GM06990 (cell line): ENCODE results near the gene NSG1.

Experiments
- DNase-seq: peaks from one replicate; pipeline ENCODE4 v3.0.0-alpha.2; 2011; ENCODE audit not compliant: insufficient read length; ENCODE audit errors: extremely low read depth
- H3K27me3 ChIP-seq: replicated peaks from 2 replicates; pipeline ENCODE4 v1.6.0; 2011; ENCODE audit warnings: low read length; ENCODE audit not compliant: control insufficient read depth, insufficient read depth
- H3K36me3 ChIP-seq: 2 replicates; pipeline ENCODE4 v1.5.1; 2011; ENCODE audit warnings: low read length; ENCODE audit not compliant: control insufficient read depth, insufficient read depth
- H3K4me3 ChIP-seq: replicated peaks from 2 replicates; pipeline ENCODE4 v1.5.1; 2011; ENCODE audit warnings: low read depth, mild to moderate bottlenecking, control low read depth, low read length
- TF ChIP-seq, protein P1 (sequence below): IDR thresholded peaks from 2 replicates; pipeline ENCODE4 v1.5.1; 2011; ENCODE audit warnings: low read length, control low read depth, mild to moderate bottlenecking, inconsistent platforms; ENCODE audit not compliant: insufficient read depth, poor library complexity, severe bottlenecking

NSG1 gene

DNA sequence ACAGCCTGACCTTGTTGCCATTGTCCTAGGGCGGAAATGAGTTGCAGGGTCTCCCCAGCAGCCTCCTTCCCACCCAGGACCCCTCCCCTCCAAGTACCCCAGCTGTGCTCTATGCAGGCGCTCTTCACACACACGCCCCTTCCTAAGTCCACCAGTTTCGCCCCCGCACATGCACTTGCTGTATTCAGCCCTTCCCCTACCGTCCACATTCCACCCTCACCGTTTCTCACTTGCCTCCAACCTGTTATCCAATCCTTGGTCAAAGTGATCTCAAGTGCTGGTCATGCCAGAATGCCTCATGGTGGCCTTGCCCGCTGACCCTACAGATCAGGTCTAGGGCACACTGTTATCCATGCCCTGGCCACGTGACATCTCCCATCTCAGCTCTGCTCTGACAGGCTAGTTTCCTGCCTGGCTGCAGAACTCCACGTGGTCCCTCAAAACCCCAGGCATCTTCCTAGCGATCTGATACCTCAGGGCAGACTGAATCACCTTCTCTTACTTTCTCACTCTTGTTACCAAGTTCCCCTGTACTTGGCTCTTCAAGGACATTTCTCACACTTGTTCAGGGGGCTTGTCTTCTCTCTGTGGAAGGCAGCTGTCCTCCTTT, 39.7 kb downstream of the NSG1 start:
- TF ChIP-seq, protein P1, sequence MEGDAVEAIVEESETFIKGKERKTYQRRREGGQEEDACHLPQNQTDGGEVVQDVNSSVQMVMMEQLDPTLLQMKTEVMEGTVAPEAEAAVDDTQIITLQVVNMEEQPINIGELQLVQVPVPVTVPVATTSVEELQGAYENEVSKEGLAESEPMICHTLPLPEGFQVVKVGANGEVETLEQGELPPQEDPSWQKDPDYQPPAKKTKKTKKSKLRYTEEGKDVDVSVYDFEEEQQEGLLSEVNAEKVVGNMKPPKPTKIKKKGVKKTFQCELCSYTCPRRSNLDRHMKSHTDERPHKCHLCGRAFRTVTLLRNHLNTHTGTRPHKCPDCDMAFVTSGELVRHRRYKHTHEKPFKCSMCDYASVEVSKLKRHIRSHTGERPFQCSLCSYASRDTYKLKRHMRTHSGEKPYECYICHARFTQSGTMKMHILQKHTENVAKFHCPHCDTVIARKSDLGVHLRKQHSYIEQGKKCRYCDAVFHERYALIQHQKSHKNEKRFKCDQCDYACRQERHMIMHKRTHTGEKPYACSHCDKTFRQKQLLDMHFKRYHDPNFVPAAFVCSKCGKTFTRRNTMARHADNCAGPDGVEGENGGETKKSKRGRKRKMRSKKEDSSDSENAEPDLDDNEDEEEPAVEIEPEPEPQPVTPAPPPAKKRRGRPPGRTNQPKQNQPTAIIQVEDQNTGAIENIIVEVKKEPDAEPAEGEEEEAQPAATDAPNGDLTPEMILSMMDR = no peak

GRCh38 chr4:4427121-4427870, 40.4 kb downstream of the NSG1 start:
- DNase-seq = no peak
- Histone ChIP-seq H3K4me3 (no peak overlapping the region), H3K27me3 (no peaks in the 10 kb centered on the region), H3K36me3 (peaks cover 16% of the 10 kb centered on the region)
- TF ChIP-seq, protein P1 = no peak

More for the DNA sequence above, 39.7 kb downstream of the NSG1 start:
- Histone ChIP-seq H3K36me3 (peaks cover 17% of the 10 kb centered on the region), H3K4me3 (no peak overlapping the region), H3K27me3 (no peaks in the 10 kb centered on the region)
- DNase-seq = no peak

DNA sequence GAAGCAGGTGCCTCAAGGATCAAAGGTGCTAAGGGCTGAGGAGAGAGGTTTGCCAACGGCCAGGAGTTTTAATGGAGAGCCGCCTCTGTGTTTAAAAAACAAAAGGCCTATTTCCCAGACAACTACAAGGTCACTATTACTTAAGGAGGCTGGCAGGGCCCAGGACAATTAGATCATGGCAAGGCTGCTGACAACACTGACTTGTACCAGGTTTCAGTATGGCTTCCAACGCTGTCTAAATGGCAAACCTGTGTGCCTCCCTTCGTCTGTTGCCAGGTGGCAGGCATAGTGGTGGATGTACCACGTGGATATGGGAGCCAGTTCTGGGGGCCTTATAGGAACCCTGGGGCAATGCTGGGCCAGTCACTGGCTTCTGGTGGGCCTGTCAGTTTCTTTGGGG, 41.0 kb downstream of the NSG1 start:
- no peak for DNase-seq
- Histone ChIP-seq H3K27me3 (no peaks in the 10 kb centered on the region), H3K4me3 (no peak overlapping the region), H3K36me3 (peaks cover 16% of the 10 kb centered on the region)
- TF ChIP-seq, protein P1 = no peak

GRCh38 chr4:4428966-4429875, 42.3 kb downstream of the NSG1 start:
- no peak for DNase-seq
- TF ChIP-seq, protein P1 = no peak
- Histone ChIP-seq H3K27me3 (no peaks in the 10 kb centered on the region), H3K4me3 (no peak overlapping the region), H3K36me3 (peaks cover 12% of the 10 kb centered on the region)

DNA sequence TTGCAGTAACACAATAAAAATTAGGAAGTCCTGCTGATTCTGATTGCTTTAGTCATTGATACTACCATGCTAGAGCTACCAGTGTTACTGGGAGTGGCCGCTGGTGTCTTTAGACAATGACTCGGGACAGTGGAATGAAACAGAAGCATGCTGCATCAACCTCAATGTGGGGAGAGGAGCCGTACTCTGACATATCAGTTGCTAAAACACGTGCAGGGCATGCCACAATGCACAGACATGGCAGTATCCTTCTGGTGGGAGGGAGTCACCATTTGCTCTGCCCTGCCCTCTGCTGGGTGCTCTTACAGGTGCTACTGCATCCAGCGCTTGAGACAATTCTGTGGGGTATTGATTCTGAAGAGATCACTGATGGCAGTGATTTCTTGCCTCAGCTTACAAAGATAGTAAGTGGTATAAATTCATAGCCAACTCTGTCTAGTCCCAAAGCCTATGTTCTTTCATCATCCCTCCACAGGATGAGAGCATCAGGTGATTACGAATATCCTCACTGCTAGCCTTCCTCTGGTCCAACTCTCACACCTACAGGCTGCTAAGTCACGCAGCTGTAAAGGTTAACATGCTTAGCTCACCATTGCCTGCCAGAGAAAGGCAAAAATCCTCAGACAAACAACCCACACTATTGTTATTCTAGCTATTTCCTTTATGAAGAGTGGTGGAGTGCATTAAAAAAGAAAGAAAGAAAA, 43.7 kb downstream of the NSG1 start:
- DNase-seq = no peak
- H3K27me3 ChIP-seq = no peaks in the 10 kb centered on the region
- H3K4me3 ChIP-seq = no peak overlapping the region
- peaks cover 10% of the 10 kb centered on the region for H3K36me3 ChIP-seq
- TF ChIP-seq, protein P1 = peak; percentile 82
